ENCODE data around the gene EIF2B2. TPM values are rescaled to one million over a fixed set of nuclear protein-coding genes. Genes with fewer than 3 reads are reported as not detected.

The EIF2B2 gene
- total RNA-seq, 1 donor from 2014 or later = 36.1 TPM

DNA sequence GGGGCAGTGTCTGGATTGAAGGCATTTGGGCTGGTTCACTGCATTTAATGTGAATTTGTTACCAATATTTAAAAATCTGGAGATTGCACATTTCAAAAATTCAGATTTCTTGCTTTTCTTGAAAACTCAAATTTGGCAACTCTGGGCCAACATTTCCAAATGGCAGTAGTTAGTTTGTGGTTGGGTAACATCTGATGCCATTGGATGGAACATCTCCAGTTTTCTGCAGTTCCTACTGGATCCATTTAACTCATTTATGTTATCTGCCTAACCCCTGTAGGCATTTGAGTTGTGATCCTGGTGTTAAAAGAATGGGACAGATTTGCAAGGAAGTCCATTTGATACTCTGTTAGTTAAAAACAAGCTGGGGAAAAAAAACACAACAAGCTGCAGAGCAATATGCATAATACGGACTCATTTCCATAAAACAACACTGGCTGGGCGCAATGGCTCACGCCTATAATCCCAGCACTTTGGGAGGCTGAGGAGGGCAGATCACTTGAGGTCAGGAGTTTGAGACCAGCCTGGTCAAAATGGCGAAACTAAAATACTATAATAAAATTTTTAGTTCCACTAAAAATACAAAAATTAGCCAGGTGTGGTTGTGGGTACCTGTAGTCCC is 7.9 kb downstream of the EIF2B2 start:
- H3K4me3 Mint-ChIP-seq (ENCODE audit: low read depth) = no peak overlapping the region
- no peak for TF ChIP-seq CTCF (IDR thresholded peaks at IDR 0.05; ENCODE audit: unreplicated experiment)
- no peak for DNase-seq (ENCODE audit: low spot score, unreplicated experiment)
- H3K36me3 Mint-ChIP-seq (ENCODE audit: insufficient read depth) = peaks cover 14% of the 10 kb centered on the region
- H3K9me3 Mint-ChIP-seq (ENCODE audit: low read depth) = no peaks in the 10 kb centered on the region
- no peak overlapping the region for H3K27ac Mint-ChIP-seq
- no peaks in the 10 kb centered on the region for H3K4me1 Mint-ChIP-seq (ENCODE audit: low read depth)
- H3K27me3 Mint-ChIP-seq = no peaks in the 10 kb centered on the region

GRCh38 chr14:75011356-75011994 is 8.8 kb downstream of the EIF2B2 start:
- Mint-ChIP-seq H3K9me3 (ENCODE audit: low read depth) (no peaks in the 10 kb centered on the region), H3K4me3 (ENCODE audit: low read depth) (no peak overlapping the region), H3K4me1 (ENCODE audit: low read depth) (no peaks in the 10 kb centered on the region), H3K27me3 (no peaks in the 10 kb centered on the region), H3K27ac (no peak overlapping the region), H3K36me3 (ENCODE audit: insufficient read depth) (peaks cover 14% of the 10 kb centered on the region)
- no peak for DNase-seq (ENCODE audit: low spot score, unreplicated experiment)
- TF ChIP-seq CTCF (IDR thresholded peaks at IDR 0.05; ENCODE audit: unreplicated experiment) = no peak

DNA sequence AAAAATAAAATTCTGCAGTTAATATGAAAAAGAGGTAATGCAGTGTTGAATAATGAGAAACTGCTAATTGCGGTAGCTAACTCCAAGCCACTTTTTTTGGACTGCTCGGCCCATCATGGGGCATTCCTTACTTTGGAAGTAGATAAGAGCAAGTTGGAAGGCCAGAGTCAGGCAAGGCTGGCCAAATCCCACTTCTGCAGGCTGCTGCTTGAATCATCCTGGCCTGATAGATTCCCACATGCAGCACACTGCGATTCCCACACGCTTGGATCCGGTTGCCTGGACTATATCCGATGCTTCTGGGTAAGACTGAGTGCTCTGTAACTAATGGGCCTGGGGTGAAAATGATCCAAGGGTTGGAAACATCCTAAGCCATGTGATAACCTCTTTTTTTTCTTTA is 10.6 kb downstream of the EIF2B2 start:
- DNase-seq (ENCODE audit: low spot score, unreplicated experiment) = no peak
- no peak overlapping the region for H3K27ac Mint-ChIP-seq
- H3K9me3 Mint-ChIP-seq (ENCODE audit: low read depth) = no peaks in the 10 kb centered on the region
- H3K36me3 Mint-ChIP-seq (ENCODE audit: insufficient read depth) = peaks cover 13% of the 10 kb centered on the region
- no peaks in the 10 kb centered on the region for H3K4me1 Mint-ChIP-seq (ENCODE audit: low read depth)
- H3K4me3 Mint-ChIP-seq (ENCODE audit: low read depth) = no peak overlapping the region
- no peaks in the 10 kb centered on the region for H3K27me3 Mint-ChIP-seq
- TF ChIP-seq CTCF (IDR thresholded peaks at IDR 0.05; ENCODE audit: unreplicated experiment) = no peak

GRCh38 chr14:75015496-75015895 is 12.8 kb downstream of the EIF2B2 start:
- DNase-seq (ENCODE audit: low spot score, unreplicated experiment) = no peak
- Mint-ChIP-seq H3K9me3 (ENCODE audit: low read depth) (no peaks in the 10 kb centered on the region), H3K36me3 (ENCODE audit: insufficient read depth) (peaks cover 16% of the 10 kb centered on the region), H3K4me3 (ENCODE audit: low read depth) (no peak overlapping the region), H3K4me1 (ENCODE audit: low read depth) (peaks cover 7% of the 10 kb centered on the region), H3K27ac (no peak overlapping the region), H3K27me3 (no peaks in the 10 kb centered on the region)
- no peak for TF ChIP-seq CTCF (IDR thresholded peaks at IDR 0.05; ENCODE audit: unreplicated experiment)

DNA sequence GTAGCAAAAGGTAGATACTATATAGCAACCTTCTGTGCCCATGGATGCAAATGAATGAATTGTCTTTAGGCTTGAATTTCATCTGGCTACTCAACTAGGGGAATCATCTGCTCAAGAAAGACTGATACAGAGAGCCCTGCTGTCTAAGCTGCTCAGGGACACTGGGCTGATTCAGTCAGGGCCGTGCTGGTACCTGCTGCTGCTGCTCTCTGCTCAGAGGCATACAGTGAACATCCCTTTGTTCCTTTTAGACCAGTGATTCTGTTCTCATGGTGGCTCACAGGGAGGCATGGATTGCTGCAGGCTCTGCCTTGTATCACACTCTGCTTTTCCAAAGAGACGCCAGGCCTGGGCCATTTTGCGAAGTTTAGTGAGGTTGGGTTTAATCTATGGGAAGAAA is 14.1 kb downstream of the EIF2B2 start:
- no peaks in the 10 kb centered on the region for H3K27me3 Mint-ChIP-seq
- no peak overlapping the region for H3K27ac Mint-ChIP-seq
- peaks cover 18% of the 10 kb centered on the region for H3K36me3 Mint-ChIP-seq (ENCODE audit: insufficient read depth)
- H3K4me1 Mint-ChIP-seq (ENCODE audit: low read depth) = peaks cover 7% of the 10 kb centered on the region
- no peaks in the 10 kb centered on the region for H3K9me3 Mint-ChIP-seq (ENCODE audit: low read depth)
- no peak overlapping the region for H3K4me3 Mint-ChIP-seq (ENCODE audit: low read depth)
- DNase-seq (ENCODE audit: low spot score, unreplicated experiment) = no peak
- no peak for TF ChIP-seq CTCF (IDR thresholded peaks at IDR 0.05; ENCODE audit: unreplicated experiment)
